ENCODE data around the gene GPR176.

DNA sequence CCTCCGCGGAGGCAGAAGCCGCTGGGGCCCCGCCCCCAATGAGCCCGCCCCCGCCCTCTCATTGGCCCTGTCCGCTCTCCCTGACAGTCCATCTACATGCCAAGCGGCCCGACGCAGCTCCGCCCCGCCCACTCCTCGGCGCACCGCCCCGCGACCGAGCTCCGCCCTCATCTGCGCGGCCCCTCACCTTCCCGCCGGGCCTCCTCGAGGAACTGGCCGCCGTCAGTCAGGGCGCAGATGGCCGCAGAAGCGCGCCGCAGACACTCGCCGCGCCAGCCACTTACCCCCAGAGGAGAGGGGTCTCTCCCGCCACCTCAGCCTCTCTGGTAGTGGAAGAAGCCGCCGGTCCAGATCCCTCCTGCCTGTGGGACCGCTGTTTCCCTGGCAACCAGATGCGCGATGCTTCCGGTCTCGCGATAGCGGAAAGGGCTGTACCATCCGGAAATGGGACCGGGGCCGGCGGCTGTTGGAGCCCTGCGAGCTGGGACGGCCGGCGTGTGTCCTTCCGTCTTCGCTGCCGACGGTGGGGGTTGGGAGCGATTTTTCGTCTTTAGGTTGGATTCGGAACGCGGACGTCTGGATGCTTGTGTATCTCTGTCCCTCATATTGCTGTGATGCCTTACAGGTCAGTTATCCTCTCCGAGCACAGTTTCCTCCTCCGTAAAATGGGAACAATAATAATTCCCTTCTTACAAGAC lies 137.5 kb downstream of the GPR176 start, which contains the start of gene FSIP1:
- TF ChIP-seq, protein P1, sequence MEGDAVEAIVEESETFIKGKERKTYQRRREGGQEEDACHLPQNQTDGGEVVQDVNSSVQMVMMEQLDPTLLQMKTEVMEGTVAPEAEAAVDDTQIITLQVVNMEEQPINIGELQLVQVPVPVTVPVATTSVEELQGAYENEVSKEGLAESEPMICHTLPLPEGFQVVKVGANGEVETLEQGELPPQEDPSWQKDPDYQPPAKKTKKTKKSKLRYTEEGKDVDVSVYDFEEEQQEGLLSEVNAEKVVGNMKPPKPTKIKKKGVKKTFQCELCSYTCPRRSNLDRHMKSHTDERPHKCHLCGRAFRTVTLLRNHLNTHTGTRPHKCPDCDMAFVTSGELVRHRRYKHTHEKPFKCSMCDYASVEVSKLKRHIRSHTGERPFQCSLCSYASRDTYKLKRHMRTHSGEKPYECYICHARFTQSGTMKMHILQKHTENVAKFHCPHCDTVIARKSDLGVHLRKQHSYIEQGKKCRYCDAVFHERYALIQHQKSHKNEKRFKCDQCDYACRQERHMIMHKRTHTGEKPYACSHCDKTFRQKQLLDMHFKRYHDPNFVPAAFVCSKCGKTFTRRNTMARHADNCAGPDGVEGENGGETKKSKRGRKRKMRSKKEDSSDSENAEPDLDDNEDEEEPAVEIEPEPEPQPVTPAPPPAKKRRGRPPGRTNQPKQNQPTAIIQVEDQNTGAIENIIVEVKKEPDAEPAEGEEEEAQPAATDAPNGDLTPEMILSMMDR (conservative IDR thresholded peaks at IDR 0.05; ENCODE audit: low read length) = no peak
- no peak for TF ChIP-seq EZH2phosphoT487 (IDR thresholded peaks at IDR 0.05; ENCODE audit: borderline replicate concordance, low read depth, low read length)

Measured in OCI-LY7 (cell line).